GM12874 (cell line): Measurements from ENCODE around the gene RRP7A.

Source experiments
- TF ChIP-seq, protein P1 (sequence below): IDR thresholded peaks from 2 replicates; pipeline ENCODE4 v1.5.1; 2011; ENCODE audit warnings: low read depth, mild to moderate bottlenecking, control low read depth, low read length, moderate library complexity; ENCODE audit not compliant: insufficient read depth

RRP7A gene

DNA sequence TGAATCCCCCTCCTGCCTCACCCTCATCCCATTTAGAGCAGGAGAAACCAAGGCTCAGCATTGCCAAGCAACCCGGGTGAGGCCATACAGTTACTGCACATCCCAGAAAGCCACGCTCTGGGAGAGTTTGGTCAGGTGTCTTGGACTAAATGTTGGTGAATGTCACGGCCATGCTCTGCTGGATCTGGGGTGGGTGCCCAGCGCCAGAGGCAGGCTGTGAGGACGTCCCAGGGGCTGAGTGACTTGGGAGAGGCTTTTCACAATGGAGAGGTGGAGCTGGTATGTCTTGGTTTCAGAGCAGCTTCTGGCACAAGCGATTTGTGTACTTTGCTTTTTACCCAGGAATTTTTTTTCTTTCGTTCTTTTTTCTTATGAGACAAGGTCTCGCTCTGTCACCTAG, 40.8 kb upstream of the RRP7A start:
- TF ChIP-seq, protein P1, sequence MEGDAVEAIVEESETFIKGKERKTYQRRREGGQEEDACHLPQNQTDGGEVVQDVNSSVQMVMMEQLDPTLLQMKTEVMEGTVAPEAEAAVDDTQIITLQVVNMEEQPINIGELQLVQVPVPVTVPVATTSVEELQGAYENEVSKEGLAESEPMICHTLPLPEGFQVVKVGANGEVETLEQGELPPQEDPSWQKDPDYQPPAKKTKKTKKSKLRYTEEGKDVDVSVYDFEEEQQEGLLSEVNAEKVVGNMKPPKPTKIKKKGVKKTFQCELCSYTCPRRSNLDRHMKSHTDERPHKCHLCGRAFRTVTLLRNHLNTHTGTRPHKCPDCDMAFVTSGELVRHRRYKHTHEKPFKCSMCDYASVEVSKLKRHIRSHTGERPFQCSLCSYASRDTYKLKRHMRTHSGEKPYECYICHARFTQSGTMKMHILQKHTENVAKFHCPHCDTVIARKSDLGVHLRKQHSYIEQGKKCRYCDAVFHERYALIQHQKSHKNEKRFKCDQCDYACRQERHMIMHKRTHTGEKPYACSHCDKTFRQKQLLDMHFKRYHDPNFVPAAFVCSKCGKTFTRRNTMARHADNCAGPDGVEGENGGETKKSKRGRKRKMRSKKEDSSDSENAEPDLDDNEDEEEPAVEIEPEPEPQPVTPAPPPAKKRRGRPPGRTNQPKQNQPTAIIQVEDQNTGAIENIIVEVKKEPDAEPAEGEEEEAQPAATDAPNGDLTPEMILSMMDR, result no peak

DNA sequence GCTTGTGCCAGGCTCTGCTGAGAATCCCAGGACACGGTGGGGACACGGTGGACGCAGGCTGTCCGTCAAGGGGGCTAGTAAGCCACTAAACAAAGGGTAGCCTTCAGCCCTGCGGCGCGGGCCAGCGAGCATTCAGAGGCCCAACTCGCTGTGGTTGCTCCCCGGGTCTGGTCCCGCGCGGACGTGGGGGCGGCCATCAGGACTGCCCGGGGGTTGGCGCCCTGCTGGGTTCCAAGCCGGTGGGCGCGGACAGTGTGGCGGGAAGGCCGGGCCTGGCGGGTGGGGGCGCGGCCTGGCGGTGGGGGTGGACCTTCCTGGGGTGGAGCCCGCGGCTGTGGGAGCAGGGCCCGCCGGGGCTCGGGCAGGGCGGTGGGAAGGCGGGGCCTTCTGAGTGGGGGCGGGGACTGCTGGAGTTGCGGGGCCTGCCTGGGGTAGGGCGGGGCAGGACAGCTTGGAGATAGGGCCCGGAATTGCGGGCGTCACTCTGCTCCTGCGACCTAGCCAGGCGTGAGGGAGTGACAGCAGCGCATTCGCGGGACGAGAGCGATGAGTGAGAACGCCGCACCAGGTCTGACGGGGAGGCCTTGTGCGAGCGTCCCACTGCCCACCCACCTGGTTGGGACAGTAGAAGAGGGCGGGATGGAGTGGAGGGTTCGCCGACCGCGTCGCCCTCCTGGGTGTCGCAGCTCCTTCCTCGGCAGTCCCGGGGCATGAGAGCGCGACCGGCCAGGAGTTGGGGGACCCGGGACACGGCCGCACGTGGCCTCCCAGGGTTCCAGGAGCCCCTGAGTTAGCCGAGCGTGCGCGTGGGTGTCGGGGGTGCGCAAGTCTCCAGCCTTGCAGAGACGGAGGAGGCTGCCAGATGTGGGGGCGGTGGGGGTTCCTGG, 34.1 kb upstream of the RRP7A start, which contains the start of gene SERHL2:
Gene SERHL2 (plus strand): TSS at position 482 of the 887 bp plus-strand sequence. CDS start 65 bp downstream, at position 547.
- TF ChIP-seq, protein P1, result no peak

DNA sequence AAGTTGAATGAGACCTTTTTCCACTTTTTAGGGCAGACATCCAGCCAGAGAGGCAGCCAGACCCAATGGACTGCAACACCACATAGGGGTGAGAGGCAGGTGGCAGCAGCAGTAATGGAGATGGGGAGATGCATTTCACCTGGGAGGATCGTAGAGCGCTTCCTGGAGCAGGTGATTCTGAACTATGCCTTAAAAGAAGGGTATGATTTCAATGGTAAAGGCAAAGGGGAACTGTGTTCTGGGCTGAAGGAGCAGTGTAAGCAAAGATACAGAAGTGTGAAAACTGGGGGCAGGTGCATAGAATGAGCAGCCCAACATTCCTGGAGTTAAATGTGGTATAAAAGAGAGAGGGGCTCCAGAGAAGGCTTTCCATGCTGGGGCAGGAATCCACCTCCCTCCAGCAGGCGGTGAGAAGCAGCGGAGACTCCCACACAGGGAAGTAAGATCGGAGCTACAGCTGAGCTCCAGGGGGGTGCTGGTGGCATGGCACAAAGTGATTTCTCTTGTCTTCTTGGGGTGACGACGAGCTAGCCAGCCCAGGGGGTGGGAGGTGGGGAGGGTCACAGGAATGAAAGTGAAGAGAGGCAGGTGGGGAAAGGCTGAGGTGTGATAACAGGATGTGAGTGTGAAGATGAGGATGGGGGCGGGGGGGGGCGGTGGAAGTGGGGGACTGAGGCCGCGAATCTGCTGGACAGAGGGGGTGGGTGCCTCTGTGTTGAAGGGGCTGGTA, 29.9 kb upstream of the RRP7A start:
- TF ChIP-seq, protein P1, result no peak

DNA sequence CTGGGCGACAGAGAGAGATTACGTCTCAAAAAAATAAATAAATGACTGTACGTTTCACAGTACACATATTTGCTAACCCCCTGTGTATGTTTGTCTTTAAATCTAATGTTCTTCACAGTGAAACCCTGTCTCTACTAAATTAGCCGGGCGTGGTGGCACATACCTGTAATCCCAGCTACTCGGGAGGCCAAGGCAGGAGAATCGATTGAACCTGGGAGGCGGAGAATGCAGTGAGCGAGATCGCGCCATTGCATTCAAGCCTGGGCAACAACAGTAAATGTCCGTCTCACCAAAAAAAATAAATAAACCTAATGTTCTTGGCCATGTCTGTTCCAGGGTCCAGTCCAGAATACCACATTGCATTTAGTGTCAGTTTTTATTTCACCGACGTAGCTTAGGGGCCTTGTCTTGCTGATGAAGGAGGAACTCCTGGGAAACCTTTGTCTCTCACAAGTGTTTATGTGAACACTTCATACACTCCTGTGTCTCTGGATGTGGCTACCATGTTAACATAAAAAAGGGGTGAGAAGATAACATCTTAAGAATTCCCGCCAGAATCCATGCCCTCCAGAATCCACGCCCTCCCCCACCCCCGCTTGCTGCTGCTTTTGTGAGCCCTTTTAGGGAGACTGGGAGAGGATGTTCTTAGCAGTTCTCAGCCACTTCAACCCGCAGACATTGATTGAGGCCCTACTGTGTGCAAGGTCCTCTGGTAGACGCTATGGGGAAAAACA, 29.2 kb upstream of the RRP7A start:
- TF ChIP-seq, protein P1, result no peak

DNA sequence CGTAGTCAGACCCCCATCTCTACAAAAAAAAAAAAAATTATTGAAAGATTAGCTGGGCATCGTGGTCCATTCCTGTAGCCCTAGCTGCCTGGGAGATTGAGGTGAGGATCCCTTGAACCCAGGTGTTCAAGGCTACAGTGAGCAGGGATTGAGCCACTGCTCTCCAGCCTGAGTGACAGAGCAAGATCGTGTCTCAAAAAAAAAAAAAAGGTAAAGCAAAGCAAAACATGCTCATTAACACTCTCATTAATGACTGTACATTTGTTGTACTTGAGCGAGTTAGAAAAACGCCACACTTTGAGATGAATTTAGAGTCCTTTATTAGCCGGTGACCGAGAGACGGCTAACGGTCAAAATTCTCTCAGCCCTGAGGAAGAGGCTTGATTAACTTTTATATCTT, 28.0 kb upstream of the RRP7A start:
- TF ChIP-seq, protein P1, result no peak

DNA sequence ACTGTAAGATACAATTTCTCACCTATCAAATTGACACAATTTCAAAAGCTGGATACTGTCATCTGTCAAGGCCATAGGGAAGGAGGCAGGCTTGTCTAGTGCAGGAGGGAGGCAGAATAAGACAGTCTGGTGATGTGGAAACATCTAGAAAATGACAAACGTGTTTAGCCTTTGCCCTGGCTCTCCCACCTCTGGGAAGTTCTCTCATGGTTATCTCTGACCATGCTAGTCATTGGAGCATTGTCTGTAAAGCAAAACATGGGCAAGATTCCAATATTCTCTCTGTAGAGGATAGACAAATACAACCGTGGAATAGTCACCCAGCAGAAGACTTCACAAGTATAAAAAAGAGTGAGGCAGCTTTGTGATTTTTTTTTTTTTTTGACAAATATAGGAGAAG, 25.1 kb upstream of the RRP7A start:
- TF ChIP-seq, protein P1, result no peak

DNA sequence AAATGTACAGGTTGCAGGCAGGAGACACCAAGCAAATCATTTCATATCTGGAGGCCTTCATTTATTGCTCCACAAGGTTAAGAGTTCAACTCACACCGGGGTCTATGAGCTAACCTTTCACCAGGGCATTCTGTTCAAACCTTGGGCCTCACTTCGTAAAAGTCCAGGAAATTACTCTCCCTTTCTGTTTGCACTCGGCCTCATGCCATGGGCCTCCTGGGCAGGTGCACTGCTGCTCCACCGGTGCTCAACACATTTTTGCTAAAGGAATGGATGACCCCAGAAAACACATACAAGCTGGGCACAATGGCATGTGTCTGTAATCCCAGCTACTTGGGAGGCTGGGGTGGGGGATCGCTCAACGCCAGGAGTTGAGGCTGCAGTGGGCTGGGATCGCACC, 16.6 kb upstream of the RRP7A start:
- TF ChIP-seq, protein P1, result no peak
